AML-193 (cell line): ENCODE measurements around the gene TAF1B.
A peak's percentile ranks its signal among the peaks of the same experiment; 100 is the strongest.
"Not testable (repeated sequence)": the region's sequence is repeated elsewhere in the genome, so short reads cannot be mapped to it uniquely, and the experiment has no call there.

Experiments used
- DNase-seq, 2 experiments: peaks; one replicate each; lab custom pipeline; 2025; lab: John Stamatoyannopoulos, UW

The TAF1B gene

GRCh38 chr2:9885036-9885684 is 41.9 kb downstream of the TAF1B start:
- no peak for DNase-seq

GRCh38 chr2:9887513-9887912 is 44.2 kb downstream of the TAF1B start:
- no peak for DNase-seq

GRCh38 chr2:9889812-9890261 is 46.6 kb downstream of the TAF1B start:
- DNase-seq, result no peak

GRCh38 chr2:9892236-9892635 is 49.0 kb downstream of the TAF1B start:
- no peak for DNase-seq

- no peak for DNase-seq
These were observed 52.7 kb downstream of the TAF1B start for GRCh38 chr2:9895669-9896590.

GRCh38 chr2:9897331-9897737 is 54.1 kb downstream of the TAF1B start:
- peak; percentile 10 for DNase-seq

- no peak for DNase-seq
These were observed 54.6 kb downstream of the TAF1B start for GRCh38 chr2:9897846-9898245.

DNA sequence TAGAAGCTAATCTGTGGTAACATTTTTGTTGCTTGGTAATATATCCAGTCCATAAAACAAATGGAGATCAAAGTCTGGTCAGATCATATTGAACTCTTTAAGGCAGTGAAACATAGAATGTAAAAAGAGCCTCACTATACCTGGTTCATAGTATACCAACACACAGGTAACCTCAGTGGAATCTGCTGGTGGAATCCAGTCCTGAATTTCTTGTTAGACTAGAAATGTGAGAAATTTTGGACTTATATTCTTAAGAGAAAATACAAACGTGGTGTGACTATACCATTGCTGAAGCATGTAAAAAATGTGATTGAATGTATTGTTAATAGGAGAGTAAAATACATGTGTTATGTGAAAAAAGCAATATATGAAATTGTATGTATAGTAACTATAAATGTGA is 62.1 kb downstream of the TAF1B start:
- DNase-seq, result no peak

DNA sequence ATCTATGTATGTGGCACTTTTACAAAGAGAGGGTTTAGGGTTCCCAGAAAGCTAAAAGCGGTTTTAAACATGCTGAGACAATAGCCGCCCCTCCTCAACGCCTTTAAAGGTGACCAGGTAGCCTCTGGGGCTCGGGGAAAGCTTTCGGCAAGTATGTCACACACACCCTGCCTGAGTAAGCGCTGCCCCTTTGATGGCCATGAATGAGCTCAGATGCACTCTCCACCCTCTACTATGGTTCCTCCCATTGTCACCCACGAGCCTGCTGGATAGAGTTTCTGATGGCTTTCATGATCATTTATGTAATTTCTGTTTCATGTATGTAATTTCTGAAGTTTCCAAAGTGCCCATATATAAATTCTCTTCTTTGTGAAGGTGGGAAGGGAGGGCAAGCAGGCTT is 64.1 kb downstream of the TAF1B start:
- DNase-seq, result no peak

- no peak for DNase-seq
These were observed 65.4 kb downstream of the TAF1B start for GRCh38 chr2:9908639-9909038.

DNA sequence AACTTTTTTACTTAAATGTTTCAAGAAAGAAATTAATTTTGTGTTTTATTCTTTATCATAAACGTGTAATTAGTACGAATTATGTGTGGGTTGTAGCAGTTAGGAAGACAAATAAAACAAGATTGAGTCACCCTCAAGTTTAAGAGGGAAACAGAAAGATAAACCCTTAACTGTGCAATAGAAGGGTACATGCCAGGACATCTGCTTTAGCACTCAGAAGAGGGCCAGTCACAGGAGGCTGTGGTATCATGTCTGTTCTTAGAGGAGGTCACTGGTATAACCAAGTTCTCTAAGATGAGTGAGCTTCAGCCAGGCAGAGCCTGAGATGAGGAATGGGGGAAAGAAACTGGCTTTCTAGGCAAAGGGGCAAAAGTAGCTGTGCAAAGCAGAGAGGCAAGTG is 65.8 kb downstream of the TAF1B start:
- DNase-seq, result no peak

GRCh38 chr2:9910699-9911098 is 67.4 kb downstream of the TAF1B start:
- no peak for DNase-seq

- no peak for DNase-seq
These were observed 69.2 kb downstream of the TAF1B start for GRCh38 chr2:9912468-9912867.

DNA sequence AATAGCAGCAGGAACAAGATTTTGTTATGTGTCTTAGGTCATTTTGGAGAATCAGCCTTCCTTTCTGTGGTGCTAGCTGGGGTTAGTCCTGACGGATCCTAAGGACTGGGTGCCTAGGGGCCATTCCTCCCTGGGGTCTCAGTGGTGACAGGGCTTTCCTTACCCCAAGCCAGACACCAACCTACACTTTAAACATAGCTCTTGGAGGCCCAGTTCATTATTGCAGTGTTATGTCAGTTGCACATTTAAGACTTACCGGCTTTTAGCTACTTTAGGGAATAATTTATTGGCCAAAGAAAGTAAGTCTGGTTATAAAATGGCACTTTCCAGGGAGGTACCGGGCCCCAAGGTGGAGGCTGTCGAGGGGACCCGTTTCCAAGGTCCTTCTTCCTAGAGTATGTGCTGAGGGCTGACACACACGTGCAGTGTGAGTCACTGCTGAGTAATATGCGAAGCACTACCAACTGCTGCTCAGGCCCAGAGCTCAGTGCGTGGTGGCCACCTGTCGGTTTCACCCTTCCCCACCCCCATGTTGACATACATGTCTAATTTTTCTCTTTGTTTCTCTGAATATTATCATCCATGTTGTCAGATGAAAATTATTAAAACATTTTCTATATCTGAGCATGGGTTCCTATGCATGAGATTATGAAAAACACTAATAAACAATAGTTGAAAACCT is 71.3 kb downstream of the TAF1B start:
- DNase-seq, result no peak

GRCh38 chr2:9918275-9918674 is 75.0 kb downstream of the TAF1B start:
- no peak for DNase-seq

DNA sequence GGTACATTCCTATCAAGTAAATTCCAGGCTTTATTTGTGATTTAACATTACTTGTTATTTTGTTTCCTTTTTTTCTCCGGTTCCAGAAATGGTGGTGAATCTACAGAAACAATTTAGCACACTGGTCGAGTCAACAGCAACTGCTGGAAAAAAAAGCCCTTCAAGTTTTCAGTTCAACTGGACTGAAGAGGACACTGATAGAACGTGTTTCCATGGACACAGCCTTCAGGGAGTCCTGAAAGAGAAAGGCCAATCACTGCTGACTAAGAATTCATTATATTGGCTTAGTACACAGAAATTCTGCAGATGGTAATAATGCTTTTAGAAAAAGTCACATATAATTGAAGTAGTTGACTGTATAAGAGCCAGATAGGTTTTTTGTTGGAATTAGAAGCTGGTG is 76.2 kb downstream of the TAF1B start:
- no peak for DNase-seq

GRCh38 chr2:9927020-9927419 is 83.7 kb downstream of the TAF1B start:
- not testable (repeated sequence) for DNase-seq

- DNase-seq, result no peak
These were observed 94.0 kb downstream of the TAF1B start for GRCh38 chr2:9937258-9937657.

GRCh38 chr2:9937968-9938367 is 94.7 kb downstream of the TAF1B start:
- no peak for DNase-seq

- no peak for DNase-seq
These were observed 96.6 kb downstream of the TAF1B start for GRCh38 chr2:9939587-9940485.

GRCh38 chr2:9941196-9941995 is 98.1 kb downstream of the TAF1B start:
- no peak for DNase-seq
